ENCODE results near the gene ZNF546.
"Not testable (repeated sequence)": the region's sequence is repeated elsewhere in the genome, so short reads cannot be mapped to it uniquely, and the experiment has no call there.

Gene ZNF546

GRCh38 chr19:39996811-39997637 lies at the start of gene ZNF546:
Gene ZNF546, plus strand, starts transcription at chr19:39997060. Its CDS starts 1,267 bp downstream, at chr19:39998327.
- peak; percentile 75 for DNase-seq

- DNase-seq, result no peak
Observed at GRCh38 chr19:39949026-39949747, 47.7 kb upstream of the ZNF546 start.

- DNase-seq, result no peak
Observed at GRCh38 chr19:39951065-39951650, 45.7 kb upstream of the ZNF546 start.

GRCh38 chr19:39951686-39952085 lies 45.2 kb upstream of the ZNF546 start:
- no peak for DNase-seq

- DNase-seq, result no peak
Observed at GRCh38 chr19:39953915-39954314, 42.9 kb upstream of the ZNF546 start.

- DNase-seq, result not testable (repeated sequence)
Observed at GRCh38 chr19:39957886-39958285, 39.0 kb upstream of the ZNF546 start.

GRCh38 chr19:39958942-39959341 lies 37.9 kb upstream of the ZNF546 start:
- not testable (repeated sequence) for DNase-seq

GRCh38 chr19:39959407-39959806 lies 37.5 kb upstream of the ZNF546 start:
- not testable (repeated sequence) for DNase-seq

GRCh38 chr19:39963898-39964297 lies 33.0 kb upstream of the ZNF546 start:
- no peak for DNase-seq

GRCh38 chr19:39966617-39967016 lies 30.2 kb upstream of the ZNF546 start:
- DNase-seq, result no peak

GRCh38 chr19:39967561-39967960 lies 29.3 kb upstream of the ZNF546 start:
- DNase-seq, result no peak

- no peak for DNase-seq
Observed at GRCh38 chr19:39968789-39969188, 28.1 kb upstream of the ZNF546 start.

- DNase-seq, result no peak
Observed at GRCh38 chr19:39969266-39969665, 27.6 kb upstream of the ZNF546 start.

GRCh38 chr19:39969681-39970424 lies 27.0 kb upstream of the ZNF546 start:
- no peak for DNase-seq

- DNase-seq, result peak; percentile 42
Observed at GRCh38 chr19:39970425-39970674, 26.5 kb upstream of the ZNF546 start.

- DNase-seq, result peak; percentile 98
Observed at GRCh38 chr19:39970675-39971379, 26.0 kb upstream of the ZNF546 start, which contains the start of gene PSMC4. Gene PSMC4, plus strand, starts transcription at chr19:39971165. Its CDS starts 38 bp downstream, at chr19:39971203.

- DNase-seq, result no peak
Observed at GRCh38 chr19:39971380-39972035, 25.4 kb upstream of the ZNF546 start.

- no peak for DNase-seq
Observed at GRCh38 chr19:39974377-39975155, 22.3 kb upstream of the ZNF546 start.

GRCh38 chr19:39982883-39983282 lies 14.0 kb upstream of the ZNF546 start:
- no peak for DNase-seq

- DNase-seq, result no peak
Observed at GRCh38 chr19:39983695-39984300, 13.1 kb upstream of the ZNF546 start.

GRCh38 chr19:39986643-39987042 lies 10.2 kb upstream of the ZNF546 start:
- no peak for DNase-seq

Measured in NCI-H1436 (cell line).